ENCODE data around the gene RASGEF1B. TPM values are rescaled to one million over a fixed set of nuclear protein-coding genes. Genes with fewer than 3 reads are reported as not detected.
"Not testable (repeated sequence)": the region's sequence is repeated elsewhere in the genome, so short reads cannot be mapped to it uniquely, and the experiment has no call there.

Gene RASGEF1B
- total and polyA plus RNA-seq, 2 donors (not counting 3 experiments of a cell fraction or from before 2014, with no cell fraction given), result not detected

GRCh38 chr4:81407726-81408125, 64.0 kb downstream of the RASGEF1B start:
- H3K27ac ChIP-seq (ENCODE audit: insufficient read depth, low read depth, low read length), result no peak overlapping the region
- no peaks in the 10 kb centered on the region for H3K27me3 ChIP-seq (ENCODE audit: control insufficient read depth in 2 of 2, insufficient read depth in 2 of 2, low read length in 2 of 2)
- no peak for TF ChIP-seq FOS (IDR thresholded peaks at IDR 0.05; ENCODE audit: borderline replicate concordance, insufficient read depth, low read length)
- no peak for TF ChIP-seq POLR2A (IDR thresholded peaks at IDR 0.05; ENCODE audit: low read depth, low read length)
- TF ChIP-seq EZH2 (IDR thresholded peaks at IDR 0.05; ENCODE audit: borderline replicate concordance, low read depth, low read length, severe bottlenecking), result no peak
- TF ChIP-seq POLR2AphosphoS5 (IDR thresholded peaks at IDR 0.05; ENCODE audit: insufficient read depth, low read depth, low read length), result no peak
- TF ChIP-seq, protein P1, sequence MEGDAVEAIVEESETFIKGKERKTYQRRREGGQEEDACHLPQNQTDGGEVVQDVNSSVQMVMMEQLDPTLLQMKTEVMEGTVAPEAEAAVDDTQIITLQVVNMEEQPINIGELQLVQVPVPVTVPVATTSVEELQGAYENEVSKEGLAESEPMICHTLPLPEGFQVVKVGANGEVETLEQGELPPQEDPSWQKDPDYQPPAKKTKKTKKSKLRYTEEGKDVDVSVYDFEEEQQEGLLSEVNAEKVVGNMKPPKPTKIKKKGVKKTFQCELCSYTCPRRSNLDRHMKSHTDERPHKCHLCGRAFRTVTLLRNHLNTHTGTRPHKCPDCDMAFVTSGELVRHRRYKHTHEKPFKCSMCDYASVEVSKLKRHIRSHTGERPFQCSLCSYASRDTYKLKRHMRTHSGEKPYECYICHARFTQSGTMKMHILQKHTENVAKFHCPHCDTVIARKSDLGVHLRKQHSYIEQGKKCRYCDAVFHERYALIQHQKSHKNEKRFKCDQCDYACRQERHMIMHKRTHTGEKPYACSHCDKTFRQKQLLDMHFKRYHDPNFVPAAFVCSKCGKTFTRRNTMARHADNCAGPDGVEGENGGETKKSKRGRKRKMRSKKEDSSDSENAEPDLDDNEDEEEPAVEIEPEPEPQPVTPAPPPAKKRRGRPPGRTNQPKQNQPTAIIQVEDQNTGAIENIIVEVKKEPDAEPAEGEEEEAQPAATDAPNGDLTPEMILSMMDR (IDR thresholded peaks at IDR 0.05; ENCODE audit: extremely low read depth in 1 of 2, insufficient read depth in 1 of 2, low read depth in 1 of 2, low read length in 2 of 2), result no peak
- TF ChIP-seq MAX (IDR thresholded peaks at IDR 0.05; ENCODE audit: insufficient read depth, insufficient read length), result no peak
- no peak for TF ChIP-seq JUN (IDR thresholded peaks at IDR 0.05; ENCODE audit: borderline replicate concordance, insufficient read depth, insufficient read length, low read depth)
- no peak for TF ChIP-seq GATA2 (IDR thresholded peaks at IDR 0.05; ENCODE audit: insufficient read depth, insufficient read length, low read depth, low read length)
- no peak for TF ChIP-seq MYC (IDR thresholded peaks at IDR 0.05; ENCODE audit: low read depth, low read length)
- no peak overlapping the region for H3K4me2 ChIP-seq (ENCODE audit: insufficient read depth, low read length)
- no peaks in the 10 kb centered on the region for H3K4me1 ChIP-seq (ENCODE audit: control insufficient read depth, extremely low read depth, insufficient read depth, low read length)
- FAIRE-seq (no peak), DNase-seq (ENCODE audit: low read depth, low spot score) (no peak)
- H3K9ac ChIP-seq (replicated peaks; ENCODE audit: extremely low read depth, insufficient read depth, low read length), result no peak overlapping the region
- H4K20me1 ChIP-seq (replicated peaks; ENCODE audit: control insufficient read depth, extremely low read depth, insufficient read depth, low read length), result no peaks in the 10 kb centered on the region
- intact Hi-C loops (cut with micrococcal nuclease), result no loop called here
- ChIA-PET POLR2A (no interaction called here), CTCF (interaction anchor here (1.3 to 1.6 kb wide), 2 partner anchors 786 to 861 kb away, joined by 3 to 6 read pairs; no protein-coding TSS in a partner anchor)
- BruUV-seq (replicated peaks), result no TSS peak
- H3K9me1 ChIP-seq (replicated peaks; ENCODE audit: control insufficient read depth, extremely low read depth, insufficient read depth, low read length), result no peaks in the 10 kb centered on the region
- H3K9me3 ChIP-seq (replicated peaks; ENCODE audit: control insufficient read depth, insufficient read depth, low read length), result no peaks in the 10 kb centered on the region
- no peak overlapping the region for H2AFZ ChIP-seq (ENCODE audit: low read depth, low read length)
- H3K36me3 ChIP-seq (ENCODE audit: control insufficient read depth in 2 of 2, extremely low read depth in 1 of 2, insufficient read depth in 2 of 2, low read length in 2 of 2), result no peaks in the 10 kb centered on the region
- dilution Hi-C loops (cut with MboI; ENCODE audit: extremely low pct_ligation_motif_present, low sequenced_read_pairs), result no loop called here
- no peaks in the 10 kb centered on the region for H3K79me2 ChIP-seq (ENCODE audit: control insufficient read depth, insufficient read depth, low read length)
- H3K4me3 ChIP-seq (replicated peaks in 1 of 3; ENCODE audit: insufficient read depth in 1 of 3, low read depth in 1 of 3, low read length in 3 of 3), result no peak overlapping the region

GRCh38 chr4:81406481-81406880, 65.2 kb downstream of the RASGEF1B start:
- H3K79me2 ChIP-seq (ENCODE audit: control insufficient read depth, insufficient read depth, low read length); H2AFZ ChIP-seq (ENCODE audit: low read depth, low read length); H3K9me1 ChIP-seq (replicated peaks; ENCODE audit: control insufficient read depth, extremely low read depth, insufficient read depth, low read length); POLR2A ChIA-PET; dilution Hi-C loops (cut with MboI; ENCODE audit: extremely low pct_ligation_motif_present, low sequenced_read_pairs); H3K27ac ChIP-seq (ENCODE audit: insufficient read depth, low read depth, low read length); DNase-seq (ENCODE audit: low read depth, low spot score); H3K36me3 ChIP-seq (ENCODE audit: control insufficient read depth in 2 of 2, extremely low read depth in 1 of 2, insufficient read depth in 2 of 2, low read length in 2 of 2); H3K9ac ChIP-seq (replicated peaks; ENCODE audit: extremely low read depth, insufficient read depth, low read length); H3K4me1 ChIP-seq (ENCODE audit: control insufficient read depth, extremely low read depth, insufficient read depth, low read length); H3K4me3 ChIP-seq (replicated peaks in 1 of 3; ENCODE audit: insufficient read depth in 1 of 3, low read depth in 1 of 3, low read length in 3 of 3); H3K9me3 ChIP-seq (replicated peaks; ENCODE audit: control insufficient read depth, insufficient read depth, low read length); H4K20me1 ChIP-seq (replicated peaks; ENCODE audit: control insufficient read depth, extremely low read depth, insufficient read depth, low read length); H3K27me3 ChIP-seq (ENCODE audit: control insufficient read depth in 2 of 2, insufficient read depth in 2 of 2, low read length in 2 of 2); H3K4me2 ChIP-seq (ENCODE audit: insufficient read depth, low read length); BruUV-seq (replicated peaks); FAIRE-seq: not testable (repeated sequence)
- intact Hi-C loops (cut with micrococcal nuclease), result loop anchor here (1.0 kb wide), 2 partner anchors 438 to 796 kb away; no protein-coding TSS in a partner anchor
- CTCF ChIA-PET, result interaction anchor here (0.6 to 1.6 kb wide), 5 partner anchors 438 to 878 kb away, joined by 3 to 6 read pairs (median 3); no protein-coding TSS in a partner anchor

Measured in endothelial cell of umbilical vein (primary cell).